ENCODE data around the gene MT1E. TPM values are rescaled to one million over a fixed set of nuclear protein-coding genes. Genes with fewer than 3 reads are reported as not detected.
A peak's percentile ranks its signal among the peaks of the same experiment; 100 is the strongest.

MT1E gene
- total and polyA plus RNA-seq, 2 of the 13 experiments (the other 11 are each of a cell fraction or from before 2014, with no cell fraction given), result 110 to 1,072 TPM

GRCh38 chr16:56609463-56609921 lies 16.1 kb upstream of the MT1E start (continued):
- 0 out of 2 replicates have a peak, but pooled peaks have one; percentile 38 for TF ChIP-seq ZNF580 (CRISPR knock-in tag; IDR thresholded peaks at IDR 0.05; ENCODE audit: borderline replicate concordance, low read depth)
- no peak for TF ChIP-seq PHF20 (CRISPR knock-in tag; IDR thresholded peaks at IDR 0.05)
- no peak for TF ChIP-seq SNRNP70 (IDR thresholded peaks at IDR 0.05; ENCODE audit: low read depth, low read length)
- no peak for TF ChIP-seq NFIB (CRISPR knock-in tag; IDR thresholded peaks at IDR 0.05; ENCODE audit: borderline replicate concordance)
- 0 out of 2 replicates have a peak, but pooled peaks have one; percentile 46 for TF ChIP-seq HDAC1 (CRISPR knock-in tag; IDR thresholded peaks at IDR 0.05)
- no peak for TF ChIP-seq EEA1 (CRISPR knock-in tag; IDR thresholded peaks at IDR 0.05; ENCODE audit: borderline replicate concordance)
- no peak for TF ChIP-seq NFKB2 (CRISPR knock-in tag; IDR thresholded peaks at IDR 0.05; ENCODE audit: borderline replicate concordance)
- TF ChIP-seq ZNF749 (CRISPR knock-in tag; IDR thresholded peaks at IDR 0.05; ENCODE audit: borderline replicate concordance), result no peak
- TF ChIP-seq MTF2 (CRISPR knock-in tag; IDR thresholded peaks at IDR 0.05; ENCODE audit: borderline replicate concordance), result no peak
- TF ChIP-seq PPARG (CRISPR knock-in tag; conservative IDR thresholded peaks at IDR 0.05), result no peak
- TF ChIP-seq ZNF550 (CRISPR knock-in tag; IDR thresholded peaks at IDR 0.05; ENCODE audit: borderline replicate concordance), result no peak
- no peak for TF ChIP-seq TFDP1 (CRISPR knock-in tag; IDR thresholded peaks at IDR 0.05; ENCODE audit: borderline replicate concordance)
- no peak for TF ChIP-seq ZNF260 (CRISPR knock-in tag; IDR thresholded peaks at IDR 0.05; ENCODE audit: borderline replicate concordance, low read depth)
- TF ChIP-seq FOXC1 (CRISPR knock-in tag; IDR thresholded peaks at IDR 0.05; ENCODE audit: borderline replicate concordance), result no peak
- TF ChIP-seq ZNF574 (CRISPR knock-in tag; IDR thresholded peaks at IDR 0.05), result no peak
- TF ChIP-seq ZNF281 (CRISPR knock-in tag; IDR thresholded peaks at IDR 0.05; ENCODE audit: borderline replicate concordance), result no peak
- TF ChIP-seq RARA (CRISPR knock-in tag; IDR thresholded peaks at IDR 0.05), result no peak
- no peak; the same call in none of the 2 replicates for TF ChIP-seq ZSCAN29 (CRISPR knock-in tag; conservative IDR thresholded peaks at IDR 0.05)
- no peak for TF ChIP-seq LBX2 (CRISPR knock-in tag; IDR thresholded peaks at IDR 0.05; ENCODE audit: borderline replicate concordance)
- no peak for TF ChIP-seq ZNF790 (CRISPR knock-in tag; IDR thresholded peaks at IDR 0.05; ENCODE audit: borderline replicate concordance)
- TF ChIP-seq ATF4 (CRISPR knock-in tag; IDR thresholded peaks at IDR 0.05), result no peak

Data from HepG2 (cell line).